Fibroblast of lung (primary cell): ENCODE data around the gene MDFI. TPM values are rescaled to one million over a fixed set of nuclear protein-coding genes. Genes with fewer than 3 reads are reported as not detected.

Experiments
- DNase-seq, 2 donors: peaks; one replicate each; pipeline versions ENCODE4 v3.0.0 to v3.0.0-alpha.2; 2010; ENCODE audit warnings: low read depth in 2 of 2
- H2AFZ ChIP-seq: 2 replicates; pipeline ENCODE4 v1.5.1; 2012; ENCODE audit warnings: low read length, control low read depth, inconsistent platforms
- H3K27ac ChIP-seq: 2 replicates; pipeline ENCODE4 v1.5.1; 2011; ENCODE audit warnings: low read length, control low read depth; ENCODE audit not compliant: insufficient read depth
- H3K27me3 ChIP-seq: 2 replicates; pipeline ENCODE4 v1.5.1; 2011; ENCODE audit warnings: mild to moderate bottlenecking, low read length; ENCODE audit not compliant: control insufficient read depth, insufficient read depth
- H3K36me3 ChIP-seq: 2 replicates; pipeline ENCODE4 v1.5.1; 2011; ENCODE audit warnings: low read length; ENCODE audit not compliant: control insufficient read depth, insufficient read depth
- H3K4me1 ChIP-seq: 2 replicates; pipeline ENCODE4 v1.5.1; 2011; ENCODE audit warnings: low read length; ENCODE audit not compliant: control insufficient read depth, insufficient read depth; ENCODE audit errors: extremely low read depth
- H3K4me2 ChIP-seq: 2 replicates; pipeline ENCODE4 v1.5.1; 2011; ENCODE audit warnings: low read length, control low read depth; ENCODE audit not compliant: insufficient read depth; ENCODE audit errors: extremely low read depth
- H3K4me3 ChIP-seq, 4 experiments: fragments of 200-600 bp in 1 of 4; sonication (generic) in 1 of 4; replicated peaks in 1 of 4; 2 replicates each; pipeline ENCODE4 v1.5.1; 2011 to 2016; ENCODE audit warnings: low read length in 4 of 4, low read depth in 3 of 4, mild to moderate bottlenecking in 3 of 4, control low read depth in 2 of 4, inconsistent platforms in 1 of 4, mixed read lengths in 1 of 4; ENCODE audit not compliant: insufficient read depth in 1 of 4; ENCODE audit errors: control extremely low read depth in 1 of 4
- H3K79me2 ChIP-seq: 2 replicates; pipeline ENCODE4 v1.5.1; 2012; ENCODE audit warnings: mild to moderate bottlenecking, low read length, inconsistent platforms; ENCODE audit not compliant: control insufficient read depth, insufficient read depth
- H3K9ac ChIP-seq: 2 replicates; pipeline ENCODE4 v1.5.1; 2011; ENCODE audit warnings: mild to moderate bottlenecking, low read length, control low read depth; ENCODE audit not compliant: insufficient read depth
- H3K9me3 ChIP-seq: 2 replicates; pipeline ENCODE4 v1.5.1; 2012; ENCODE audit warnings: low read depth, low read length; ENCODE audit not compliant: control insufficient read depth, insufficient read depth
- H4K20me1 ChIP-seq: 2 replicates; pipeline ENCODE4 v1.5.1; 2011; ENCODE audit warnings: low read length; ENCODE audit not compliant: control insufficient read depth, insufficient read depth; ENCODE audit errors: extremely low read depth
- CTCF ChIP-seq, 2 donors: IDR thresholded peaks in 1 of 2; conservative IDR thresholded peaks in 1 of 2; 1 replicate in 1 of 2; 2 replicates in 1 of 2; pipeline ENCODE4 v1.5.1; 2011 to 2012; ENCODE audit warnings: low read length in 2 of 2, control low read depth in 1 of 2, inconsistent platforms in 1 of 2, low read depth in 1 of 2, mild to moderate bottlenecking in 1 of 2
- EZH2 ChIP-seq: IDR thresholded peaks from 2 replicates; pipeline ENCODE4 v1.5.1; 2012; ENCODE audit warnings: low read length, control low read depth, mild to moderate bottlenecking; ENCODE audit errors: missing control alignments
- polyA plus RNA-seq, 2 donors: library from polyadenylated mRNA; depleted of rRNA in 1 of 2; stranded (reverse) in 1 of 2; unstranded in 1 of 2; fragments of >200 nt; gene quantifications; 2 replicates each; pipeline ENCODE4 v1.2.1, GENCODE V29; 2011 to 2012; ENCODE audit warnings: missing spikeins in 1 of 2
- total RNA-seq: library from RNA; depleted of rRNA; stranded (reverse); fragments of >200 nt; gene quantifications from 2 replicates; pipeline ENCODE4 v1.2.1, GENCODE V29; 2014

Gene MDFI
- total and polyA plus RNA-seq, 2 donors (not counting 1 experiment from before 2014, with no cell fraction given): 0.17 TPM; not detected in 1

DNA sequence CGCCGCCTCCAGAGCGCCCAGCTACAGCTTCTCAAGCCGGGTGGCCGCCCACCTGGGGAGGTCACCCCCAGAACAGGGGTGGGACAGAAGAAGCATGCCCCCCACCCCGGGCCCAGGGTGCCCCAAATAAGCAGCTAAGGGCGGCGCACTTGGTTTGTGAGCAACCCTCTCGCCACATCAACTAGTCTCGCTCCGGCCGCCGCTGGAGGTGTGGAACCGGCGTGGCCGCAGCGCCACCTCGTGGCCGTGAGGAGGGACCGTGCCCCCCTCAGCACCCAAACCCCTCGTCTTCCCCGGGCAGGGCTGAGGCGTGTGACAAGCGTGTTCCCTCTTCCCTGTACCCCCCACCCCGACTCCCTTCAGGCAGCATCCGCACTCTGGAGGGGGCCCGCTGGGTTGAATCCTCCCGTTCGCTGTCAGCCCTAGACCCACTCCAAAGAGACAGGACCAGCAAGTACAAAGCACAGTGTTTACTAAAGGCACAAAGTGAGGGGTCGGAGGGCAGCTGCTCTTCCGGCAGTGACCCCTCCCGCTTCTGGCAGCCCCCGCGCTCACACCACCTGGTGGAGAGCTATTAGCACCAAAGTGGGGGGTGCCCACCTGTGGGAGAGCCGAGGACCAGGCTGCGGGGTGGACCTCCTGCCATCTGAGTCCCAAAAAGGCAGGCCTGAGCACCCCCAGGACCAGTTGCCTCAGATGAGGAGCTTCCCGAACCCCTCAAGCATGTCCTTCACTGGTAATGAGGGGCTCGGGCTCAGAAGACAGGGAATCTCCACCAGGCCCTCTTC lies 45.4 kb downstream of the MDFI start:
- H3K9ac ChIP-seq: no peak overlapping the region
- TF ChIP-seq CTCF (conservative IDR thresholded peaks at IDR 0.05 in 1 of 2, IDR thresholded peaks at IDR 0.05 in 1 of 2; ENCODE audit: low read depth in 1 of 2, low read length in 2 of 2): peak; percentile 76 to 83
- TF ChIP-seq EZH2: no peak
- H3K36me3 ChIP-seq: no peaks in the 10 kb centered on the region
- no peaks in the 10 kb centered on the region for H4K20me1 ChIP-seq
- peak overlapping the region; percentile 58 for H3K4me2 ChIP-seq
- H3K79me2 ChIP-seq: no peaks in the 10 kb centered on the region
- no peak overlapping the region for H2AFZ ChIP-seq
- H3K27ac ChIP-seq: no peak overlapping the region
- peak overlapping the region in 2 of 4 experiments; percentile 26 to 36 for H3K4me3 ChIP-seq
- peaks cover 2% of the 10 kb centered on the region for H3K4me1 ChIP-seq
- DNase-seq: peak; percentile 50 to 70
- H3K9me3 ChIP-seq: no peaks in the 10 kb centered on the region
- no peaks in the 10 kb centered on the region for H3K27me3 ChIP-seq

DNA sequence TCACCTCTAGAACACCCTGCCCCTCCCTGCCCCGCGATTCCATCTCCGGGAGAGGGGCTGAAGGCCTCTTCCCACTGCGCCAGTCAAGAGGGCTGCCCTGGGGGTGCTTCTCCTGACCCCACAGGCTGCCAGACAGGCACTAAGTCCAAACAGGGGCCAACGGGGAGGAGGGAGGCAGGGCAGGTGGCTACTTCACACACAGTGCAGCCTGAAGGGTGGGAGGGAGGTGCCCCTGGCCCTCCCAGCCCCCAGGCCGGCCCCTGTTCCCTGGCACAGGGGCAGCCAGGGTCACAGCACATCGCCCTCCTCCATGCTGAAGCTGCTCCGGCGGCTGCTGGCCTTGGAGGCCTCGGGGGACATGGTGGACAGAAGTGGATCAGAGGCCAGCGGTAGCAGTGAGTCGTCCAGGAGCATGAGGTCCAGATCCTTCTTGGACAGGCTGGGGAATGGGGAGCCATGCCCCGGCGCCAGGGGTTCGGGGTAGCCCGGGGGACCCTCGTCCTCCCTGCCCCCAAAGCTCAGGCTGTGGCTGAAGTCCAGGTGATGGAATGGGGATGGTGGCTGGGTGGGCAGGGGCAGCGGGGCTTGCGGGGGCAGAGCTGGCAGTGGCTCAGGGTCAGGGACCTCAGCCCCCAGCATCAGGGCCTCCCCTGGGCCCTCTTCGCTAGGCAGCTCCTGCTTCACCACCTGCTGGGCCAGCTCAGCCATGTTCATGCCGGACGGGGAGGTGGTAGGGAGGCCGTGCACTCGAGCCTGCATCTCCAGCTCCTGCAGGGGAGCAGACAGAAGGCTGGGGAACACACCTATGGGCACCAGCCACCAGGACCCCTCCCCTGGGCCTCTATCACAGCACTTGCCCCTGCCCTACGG lies 46.3 kb downstream of the MDFI start:
- Histone ChIP-seq H3K9me3 (no peaks in the 10 kb centered on the region), H3K9ac (no peak overlapping the region), H3K4me2 (no peak overlapping the region), H3K4me3 (no peak overlapping the region), H3K27ac (no peak overlapping the region), H4K20me1 (no peaks in the 10 kb centered on the region), H3K4me1 (peaks cover 2% of the 10 kb centered on the region), H3K79me2 (no peaks in the 10 kb centered on the region), H2AFZ (no peak overlapping the region), H3K27me3 (no peaks in the 10 kb centered on the region), H3K36me3 (no peaks in the 10 kb centered on the region)
- no peak for TF ChIP-seq EZH2
- no peak for TF ChIP-seq CTCF (conservative IDR thresholded peaks at IDR 0.05 in 1 of 2, IDR thresholded peaks at IDR 0.05 in 1 of 2; ENCODE audit: low read depth in 1 of 2, low read length in 2 of 2)
- no peak for DNase-seq
